ENCODE results near the gene C1orf21. TPM values are rescaled to one million over a fixed set of nuclear protein-coding genes. Genes with fewer than 3 reads are reported as not detected.

The C1orf21 gene
- total RNA-seq, 1 donor from 2014 or later, result 0.09 TPM

- no peak overlapping the region for H3K27ac Mint-ChIP-seq
- intact Hi-C loops (cut with micrococcal nuclease), result no loop called here
- peaks cover 2% of the 10 kb centered on the region for H3K27me3 Mint-ChIP-seq
- H3K36me3 Mint-ChIP-seq (ENCODE audit: low read depth), result no peaks in the 10 kb centered on the region
- TF ChIP-seq, protein P1, sequence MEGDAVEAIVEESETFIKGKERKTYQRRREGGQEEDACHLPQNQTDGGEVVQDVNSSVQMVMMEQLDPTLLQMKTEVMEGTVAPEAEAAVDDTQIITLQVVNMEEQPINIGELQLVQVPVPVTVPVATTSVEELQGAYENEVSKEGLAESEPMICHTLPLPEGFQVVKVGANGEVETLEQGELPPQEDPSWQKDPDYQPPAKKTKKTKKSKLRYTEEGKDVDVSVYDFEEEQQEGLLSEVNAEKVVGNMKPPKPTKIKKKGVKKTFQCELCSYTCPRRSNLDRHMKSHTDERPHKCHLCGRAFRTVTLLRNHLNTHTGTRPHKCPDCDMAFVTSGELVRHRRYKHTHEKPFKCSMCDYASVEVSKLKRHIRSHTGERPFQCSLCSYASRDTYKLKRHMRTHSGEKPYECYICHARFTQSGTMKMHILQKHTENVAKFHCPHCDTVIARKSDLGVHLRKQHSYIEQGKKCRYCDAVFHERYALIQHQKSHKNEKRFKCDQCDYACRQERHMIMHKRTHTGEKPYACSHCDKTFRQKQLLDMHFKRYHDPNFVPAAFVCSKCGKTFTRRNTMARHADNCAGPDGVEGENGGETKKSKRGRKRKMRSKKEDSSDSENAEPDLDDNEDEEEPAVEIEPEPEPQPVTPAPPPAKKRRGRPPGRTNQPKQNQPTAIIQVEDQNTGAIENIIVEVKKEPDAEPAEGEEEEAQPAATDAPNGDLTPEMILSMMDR (IDR thresholded peaks at IDR 0.05), result no peak
- DNase-seq (no peak), ATAC-seq (ENCODE audit: low read depth) (no peak)
- H3K4me1 Mint-ChIP-seq, result peaks cover 5% of the 10 kb centered on the region
- no peak overlapping the region for H3K4me3 Mint-ChIP-seq
- ChIA-PET POLR2A (no interaction called here), CTCF (no interaction called here)
- H3K9me3 Mint-ChIP-seq, result no peaks in the 10 kb centered on the region
These were observed 103.1 kb downstream of the C1orf21 start for GRCh38 chr1:184489908-184490307.

DNA sequence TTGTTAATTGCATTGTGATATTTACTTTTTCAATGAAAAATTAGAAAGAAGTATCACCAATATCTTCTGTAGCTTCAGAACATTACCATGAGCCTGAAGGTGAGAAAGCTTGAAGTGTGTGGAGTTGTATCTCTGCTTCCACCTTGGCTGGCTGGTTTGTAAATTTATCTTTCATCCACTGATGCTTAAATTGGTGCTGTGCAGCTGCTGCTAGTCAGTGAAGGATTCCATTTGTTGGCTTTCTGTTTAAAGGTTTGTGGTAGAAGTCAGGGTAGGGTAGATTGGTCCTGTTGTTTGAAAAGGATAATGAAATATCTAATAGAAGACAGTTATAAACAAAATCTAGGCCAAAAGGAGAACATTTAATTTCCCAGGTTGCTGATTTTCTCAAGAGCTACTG is 105.7 kb downstream of the C1orf21 start:
- Mint-ChIP-seq H3K36me3 (ENCODE audit: low read depth) (no peaks in the 10 kb centered on the region), H3K4me1 (peaks cover 5% of the 10 kb centered on the region), H3K27ac (no peak overlapping the region), H3K4me3 (no peak overlapping the region), H3K9me3 (no peaks in the 10 kb centered on the region), H3K27me3 (no peaks in the 10 kb centered on the region)
- DNase-seq (no peak), ATAC-seq (ENCODE audit: low read depth) (no peak)
- intact Hi-C loops (cut with micrococcal nuclease), result no loop called here
- CTCF ChIA-PET, result no interaction called here
- POLR2A ChIA-PET, result no interaction called here
- TF ChIP-seq, protein P1 (IDR thresholded peaks at IDR 0.05), result no peak

- intact Hi-C loops (cut with micrococcal nuclease), result no loop called here
- no peak for ATAC-seq (ENCODE audit: low read depth)
These were observed 107.2 kb downstream of the C1orf21 start for GRCh38 chr1:184493987-184494388.

GRCh38 chr1:184494929-184495328 is 108.1 kb downstream of the C1orf21 start:
- Mint-ChIP-seq H3K27ac (no peak overlapping the region), H3K36me3 (ENCODE audit: low read depth) (no peaks in the 10 kb centered on the region), H3K4me3 (no peak overlapping the region), H3K9me3 (no peaks in the 10 kb centered on the region), H3K4me1 (peaks cover 5% of the 10 kb centered on the region), H3K27me3 (no peaks in the 10 kb centered on the region)
- CTCF ChIA-PET, result no interaction called here
- DNase-seq, result no peak
- POLR2A ChIA-PET, result no interaction called here
- TF ChIP-seq, protein P1 (IDR thresholded peaks at IDR 0.05), result no peak
- no peak for ATAC-seq (ENCODE audit: low read depth)
- intact Hi-C loops (cut with micrococcal nuclease), result no loop called here

More at GRCh38 chr1:184493987-184494388, 107.2 kb downstream of the C1orf21 start:
- no peak for DNase-seq
- no peak overlapping the region for H3K27ac Mint-ChIP-seq
- no peaks in the 10 kb centered on the region for H3K36me3 Mint-ChIP-seq (ENCODE audit: low read depth)
- H3K4me3 Mint-ChIP-seq, result no peak overlapping the region
- H3K27me3 Mint-ChIP-seq, result no peaks in the 10 kb centered on the region
- H3K9me3 Mint-ChIP-seq, result no peaks in the 10 kb centered on the region
- TF ChIP-seq, protein P1 (IDR thresholded peaks at IDR 0.05), result no peak
- ChIA-PET CTCF (no interaction called here), POLR2A (no interaction called here)
- H3K4me1 Mint-ChIP-seq, result peaks cover 5% of the 10 kb centered on the region

DNA sequence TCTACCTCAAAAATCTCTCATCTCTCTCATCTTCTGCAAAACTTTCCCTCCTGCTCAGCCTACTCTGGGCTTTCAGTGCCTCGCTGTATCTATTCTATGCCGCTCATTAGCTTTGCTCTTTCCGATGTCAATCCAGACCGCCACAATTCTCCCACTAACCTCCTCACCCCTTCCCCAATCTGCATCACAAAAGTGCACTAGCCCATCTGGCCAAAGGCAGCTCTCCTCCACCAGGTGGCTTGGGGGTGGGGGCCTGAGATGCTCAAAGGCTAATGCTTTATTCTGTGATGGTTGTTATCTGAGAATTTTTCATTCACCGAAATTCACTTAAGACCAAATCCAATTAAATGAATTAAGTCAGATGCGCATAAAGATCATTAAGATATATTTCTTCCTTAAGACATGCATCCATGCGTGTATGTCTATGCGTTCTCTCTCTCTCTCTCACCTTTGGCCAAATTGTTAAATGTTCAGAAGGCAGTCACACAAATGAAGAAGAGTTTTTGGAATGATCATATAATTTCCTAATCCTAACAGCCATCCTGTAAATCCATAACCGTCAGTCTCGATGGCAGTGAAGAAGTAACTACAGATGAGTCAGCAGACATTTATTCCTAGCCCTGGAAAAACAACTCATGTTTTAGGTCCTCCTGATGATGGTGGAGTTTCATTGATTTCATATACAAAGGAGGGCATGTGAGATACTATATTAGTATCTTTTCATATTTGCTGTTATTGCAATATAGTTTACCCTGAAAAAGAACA is 111.3 kb downstream of the C1orf21 start:
- intact Hi-C loops (cut with micrococcal nuclease), result no loop called here
- Mint-ChIP-seq H3K36me3 (ENCODE audit: low read depth) (no peaks in the 10 kb centered on the region), H3K9me3 (no peaks in the 10 kb centered on the region), H3K27me3 (no peaks in the 10 kb centered on the region), H3K4me3 (no peak overlapping the region), H3K27ac (no peak overlapping the region), H3K4me1 (no peaks in the 10 kb centered on the region)
- no peak for DNase-seq
- CTCF ChIA-PET, result no interaction called here
- TF ChIP-seq, protein P1 (IDR thresholded peaks at IDR 0.05), result no peak
- ATAC-seq (ENCODE audit: low read depth), result no peak
- POLR2A ChIA-PET, result no interaction called here
